ENCODE measurements around the gene KISS1.

The KISS1 gene

GRCh38 chr1:204154568-204155255 is 41.6 kb downstream of the KISS1 start:
- Histone ChIP-seq H3K36me3 (ENCODE audit: control insufficient read depth, insufficient read depth, low read length) (no peaks in the 10 kb centered on the region), H3K27me3 (ENCODE audit: control insufficient read depth, insufficient read depth, low read length) (peaks cover 21% of the 10 kb centered on the region), H3K27ac (ENCODE audit: low read depth, low read length) (no peak overlapping the region), H3K9ac (ENCODE audit: low read depth, low read length) (no peak overlapping the region), H3K9me3 (ENCODE audit: control insufficient read depth, insufficient read depth, low read length) (no peaks in the 10 kb centered on the region), H3K4me3 (ENCODE audit: low read depth, low read length) (no peak overlapping the region), H3K4me1 (ENCODE audit: control insufficient read depth, insufficient read depth, low read length) (peaks cover 5% of the 10 kb centered on the region; the same call in 1 of the 2 replicates)

DNA sequence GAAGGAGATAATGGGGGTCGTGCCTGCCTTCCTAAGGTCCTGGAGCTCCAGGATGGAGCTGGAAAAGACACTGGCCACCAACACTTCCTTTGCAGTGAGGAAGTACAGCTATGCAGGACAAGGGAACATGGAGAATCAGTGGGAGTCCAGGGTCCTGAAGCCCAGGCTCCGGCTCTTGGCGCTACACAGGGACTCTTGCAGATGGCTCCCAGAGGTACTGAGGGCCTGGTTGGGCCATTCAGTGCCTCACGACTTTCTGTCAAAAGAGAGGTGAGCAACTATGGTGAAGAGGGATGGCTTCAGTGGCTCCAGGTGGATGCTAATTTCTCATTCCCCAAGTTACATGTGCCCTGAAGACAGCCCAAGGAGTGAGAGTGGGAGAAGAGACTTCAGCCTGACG is 42.6 kb downstream of the KISS1 start:
- Histone ChIP-seq H3K36me3 (ENCODE audit: control insufficient read depth, insufficient read depth, low read length) (no peaks in the 10 kb centered on the region), H3K27me3 (ENCODE audit: control insufficient read depth, insufficient read depth, low read length) (peaks cover 21% of the 10 kb centered on the region), H3K4me1 (ENCODE audit: control insufficient read depth, insufficient read depth, low read length) (peaks cover 12% of the 10 kb centered on the region), H3K4me3 (ENCODE audit: low read depth, low read length) (no peak overlapping the region), H3K9ac (ENCODE audit: low read depth, low read length) (no peak overlapping the region), H3K9me3 (ENCODE audit: control insufficient read depth, insufficient read depth, low read length) (no peaks in the 10 kb centered on the region), H3K27ac (ENCODE audit: low read depth, low read length) (no peak overlapping the region)

DNA sequence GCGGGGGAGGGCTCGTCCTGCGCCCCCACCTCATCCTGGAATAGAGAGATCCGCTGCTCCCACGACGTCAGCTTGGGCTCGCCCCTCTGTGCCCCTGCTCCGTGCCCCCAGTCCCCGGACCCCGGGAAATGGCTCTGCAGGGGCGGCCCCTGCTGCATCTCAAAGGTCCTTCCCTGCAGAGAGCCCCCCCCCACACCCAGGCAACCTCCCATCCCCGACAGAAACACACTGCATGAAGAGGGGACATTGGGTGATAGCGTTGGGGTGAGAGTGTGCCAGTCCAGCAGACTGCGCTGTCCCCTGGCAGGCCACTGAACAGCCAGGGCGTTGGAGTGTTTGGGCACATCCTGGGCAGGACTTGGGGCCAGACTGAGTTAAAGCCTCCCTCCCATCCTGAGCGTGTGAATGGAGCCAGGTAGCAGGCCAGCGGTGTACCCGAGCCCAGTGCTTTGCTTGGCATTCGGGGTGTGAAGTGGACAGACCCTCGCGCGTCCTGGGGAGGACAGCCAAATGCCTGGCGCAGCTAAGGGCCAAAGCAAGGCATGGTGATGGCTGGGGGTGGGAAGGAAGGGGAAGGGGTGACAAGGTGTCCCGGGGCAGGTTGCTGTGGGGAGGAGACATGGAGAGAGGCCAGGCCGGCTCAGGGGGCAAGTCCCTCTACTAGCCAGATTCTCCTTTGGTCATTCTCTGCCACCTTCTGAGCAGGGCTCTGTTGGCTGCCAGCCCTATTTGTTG is 43.8 kb downstream of the KISS1 start:
- no peaks in the 10 kb centered on the region for H3K36me3 ChIP-seq (ENCODE audit: control insufficient read depth, insufficient read depth, low read length)
- H3K27ac ChIP-seq (ENCODE audit: low read depth, low read length), result no peak overlapping the region
- H3K4me1 ChIP-seq (ENCODE audit: control insufficient read depth, insufficient read depth, low read length), result peaks cover 23% of the 10 kb centered on the region
- H3K9ac ChIP-seq (ENCODE audit: low read depth, low read length), result no peak overlapping the region
- H3K27me3 ChIP-seq (ENCODE audit: control insufficient read depth, insufficient read depth, low read length), result peaks cover 21% of the 10 kb centered on the region
- peak overlapping the region; percentile 77 for H3K4me3 ChIP-seq (ENCODE audit: low read depth, low read length)
- H3K9me3 ChIP-seq (ENCODE audit: control insufficient read depth, insufficient read depth, low read length), result no peaks in the 10 kb centered on the region

- Histone ChIP-seq H3K27ac (ENCODE audit: low read depth, low read length) (no peak within 1 kb of the TSS), H3K27me3 (ENCODE audit: control insufficient read depth, insufficient read depth, low read length) (peaks cover 17% of the 10 kb centered on the region), H3K36me3 (ENCODE audit: control insufficient read depth, insufficient read depth, low read length) (no peaks in the 10 kb centered on the region), H3K4me1 (ENCODE audit: control insufficient read depth, insufficient read depth, low read length) (peaks cover 29% of the 10 kb centered on the region), H3K4me3 (ENCODE audit: low read depth, low read length) (peak within 1 kb of the TSS; percentile 77), H3K9ac (ENCODE audit: low read depth, low read length) (no peak within 1 kb of the TSS; the same call in 1 of the 2 replicates), H3K9me3 (ENCODE audit: control insufficient read depth, insufficient read depth, low read length) (no peaks in the 10 kb centered on the region)
Measured at GRCh38 chr1:204151552-204152309, 44.6 kb downstream of the KISS1 start, which contains the start of gene ETNK2. ETNK2 (minus strand) TSS chr1:204152044; CDS start chr1:204151852, 192 bp downstream.

GRCh38 chr1:204150702-204151551 is 45.4 kb downstream of the KISS1 start:
- H3K9ac ChIP-seq (ENCODE audit: low read depth, low read length), result no peak overlapping the region
- H3K36me3 ChIP-seq (ENCODE audit: control insufficient read depth, insufficient read depth, low read length), result no peaks in the 10 kb centered on the region
- H3K4me1 ChIP-seq (ENCODE audit: control insufficient read depth, insufficient read depth, low read length), result peaks cover 33% of the 10 kb centered on the region
- peaks cover 16% of the 10 kb centered on the region for H3K27me3 ChIP-seq (ENCODE audit: control insufficient read depth, insufficient read depth, low read length)
- H3K4me3 ChIP-seq (ENCODE audit: low read depth, low read length), result peak overlapping the region; percentile 77
- no peak overlapping the region for H3K27ac ChIP-seq (ENCODE audit: low read depth, low read length)
- no peaks in the 10 kb centered on the region for H3K9me3 ChIP-seq (ENCODE audit: control insufficient read depth, insufficient read depth, low read length)

DNA sequence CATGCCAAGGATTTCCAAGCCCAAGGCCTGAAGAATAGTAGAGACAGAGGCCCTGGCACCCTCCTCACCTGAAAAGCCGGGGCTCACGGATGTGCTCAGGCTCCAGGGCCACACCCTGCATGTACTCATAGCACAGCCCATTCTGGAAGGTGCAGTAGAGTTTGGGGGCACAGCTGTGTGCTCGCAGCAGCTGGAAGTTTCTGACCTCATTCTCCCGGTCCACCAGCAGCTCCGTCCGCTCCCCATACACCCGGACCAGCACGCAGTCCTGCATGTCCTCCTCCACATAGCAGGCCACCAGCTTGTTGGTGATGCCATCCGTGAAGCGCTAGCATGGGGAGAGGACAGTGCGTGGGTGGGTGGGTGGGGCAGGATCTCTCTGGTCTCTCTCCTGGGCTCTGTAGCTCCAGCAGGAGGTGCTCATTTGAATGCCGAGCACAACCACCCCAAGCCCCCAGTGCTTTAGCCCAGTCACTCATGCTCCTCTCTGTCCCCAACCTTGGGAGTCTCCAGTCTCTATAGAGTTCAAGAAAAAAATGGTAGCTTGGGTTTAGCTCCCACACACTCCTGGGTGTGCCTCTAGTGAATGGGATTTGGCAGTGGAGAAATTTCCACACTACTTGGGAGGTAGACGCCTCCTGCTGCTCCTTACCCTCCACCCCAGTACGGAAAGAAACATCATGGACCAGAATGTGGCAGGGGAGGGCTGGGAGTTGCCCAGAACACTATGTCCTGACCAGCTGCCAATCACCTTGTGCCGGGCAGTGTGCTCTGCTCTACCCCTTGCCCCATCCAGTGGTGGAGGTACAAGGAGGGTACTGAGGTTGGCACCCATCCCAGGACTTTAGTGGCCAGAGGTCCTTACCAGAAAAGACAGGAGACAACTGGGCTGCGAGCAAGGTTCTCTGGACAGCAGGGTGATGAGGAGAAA is 46.4 kb downstream of the KISS1 start:
- Histone ChIP-seq H3K9me3 (ENCODE audit: control insufficient read depth, insufficient read depth, low read length) (no peaks in the 10 kb centered on the region), H3K27ac (ENCODE audit: low read depth, low read length) (no peak overlapping the region), H3K4me3 (ENCODE audit: low read depth, low read length) (no peak overlapping the region), H3K9ac (ENCODE audit: low read depth, low read length) (no peak overlapping the region), H3K36me3 (ENCODE audit: control insufficient read depth, insufficient read depth, low read length) (no peaks in the 10 kb centered on the region), H3K27me3 (ENCODE audit: control insufficient read depth, insufficient read depth, low read length) (peaks cover 16% of the 10 kb centered on the region), H3K4me1 (ENCODE audit: control insufficient read depth, insufficient read depth, low read length) (peaks cover 33% of the 10 kb centered on the region)

DNA sequence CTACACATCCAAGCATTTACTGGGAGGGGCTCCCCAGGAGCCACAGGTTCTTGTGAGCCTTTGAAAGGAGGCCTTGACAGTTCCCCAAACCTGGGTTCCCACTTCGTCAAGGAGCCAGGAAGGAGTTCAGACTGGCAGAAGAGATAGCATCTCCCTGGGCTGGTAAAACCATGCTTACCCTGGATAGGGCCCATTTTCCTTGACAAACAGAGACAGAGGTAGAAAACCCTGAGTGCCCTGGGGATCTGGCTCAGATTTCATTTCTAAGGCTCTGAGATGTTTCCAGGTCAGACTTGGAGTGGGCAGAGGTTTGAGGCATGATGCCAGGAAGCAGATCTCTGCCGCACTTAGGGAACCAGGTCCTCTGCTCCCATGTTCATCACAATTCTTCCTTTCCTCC is 47.2 kb downstream of the KISS1 start:
- no peaks in the 10 kb centered on the region for H3K36me3 ChIP-seq (ENCODE audit: control insufficient read depth, insufficient read depth, low read length)
- no peak overlapping the region for H3K9ac ChIP-seq (ENCODE audit: low read depth, low read length)
- no peak overlapping the region for H3K4me3 ChIP-seq (ENCODE audit: low read depth, low read length)
- H3K27ac ChIP-seq (ENCODE audit: low read depth, low read length), result no peak overlapping the region
- peaks cover 33% of the 10 kb centered on the region for H3K4me1 ChIP-seq (ENCODE audit: control insufficient read depth, insufficient read depth, low read length)
- H3K27me3 ChIP-seq (ENCODE audit: control insufficient read depth, insufficient read depth, low read length), result peaks cover 16% of the 10 kb centered on the region
- H3K9me3 ChIP-seq (ENCODE audit: control insufficient read depth, insufficient read depth, low read length), result no peaks in the 10 kb centered on the region

DNA sequence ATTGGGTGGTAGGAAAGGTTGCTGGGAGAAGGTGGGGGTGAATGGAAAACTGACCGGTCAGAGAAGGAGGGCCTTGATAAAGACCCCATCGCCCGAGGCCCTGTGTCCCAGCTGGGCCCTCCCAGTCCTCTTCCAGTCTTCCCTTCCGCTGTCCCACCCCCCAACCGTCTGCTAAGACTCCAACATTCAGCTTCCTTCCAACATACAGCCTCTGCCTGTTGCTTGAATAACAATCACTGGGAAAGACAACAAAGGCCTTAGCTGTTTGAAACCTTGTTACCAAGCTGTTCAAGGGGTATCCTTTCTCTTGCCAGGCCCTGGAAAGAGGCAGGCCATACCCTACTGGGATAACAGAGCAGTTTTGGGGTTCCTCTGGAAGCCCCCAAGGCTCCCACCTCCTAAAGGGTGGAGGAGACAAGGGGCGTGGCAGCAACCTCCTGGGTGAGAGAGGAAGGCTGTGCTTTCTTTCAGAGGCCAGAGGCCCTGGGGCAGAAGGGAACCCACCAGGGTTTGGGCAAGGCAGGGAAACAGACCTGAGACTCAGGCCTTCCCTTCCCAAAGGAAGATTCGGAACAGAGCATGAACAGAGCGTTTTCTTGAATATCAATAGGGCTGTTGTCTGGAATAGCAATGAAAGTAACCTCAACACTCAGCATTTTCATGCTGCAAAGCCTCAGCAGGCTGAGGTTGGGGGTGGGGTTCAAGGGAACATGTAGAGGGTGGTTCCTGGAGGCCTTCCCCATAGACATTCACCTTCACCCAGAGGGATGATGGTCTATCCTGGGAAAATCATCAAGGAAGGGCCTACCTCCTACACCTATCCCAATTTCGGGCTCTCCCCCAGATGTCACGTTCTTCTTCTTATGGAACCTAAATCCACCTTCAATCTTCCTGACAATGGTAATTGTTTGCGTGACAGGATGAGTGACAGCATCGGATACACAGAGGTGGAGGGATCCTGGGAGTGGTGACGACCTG is 48.6 kb downstream of the KISS1 start:
- Histone ChIP-seq H3K9ac (ENCODE audit: low read depth, low read length) (no peak overlapping the region), H3K36me3 (ENCODE audit: control insufficient read depth, insufficient read depth, low read length) (no peaks in the 10 kb centered on the region), H3K9me3 (ENCODE audit: control insufficient read depth, insufficient read depth, low read length) (no peaks in the 10 kb centered on the region), H3K4me3 (ENCODE audit: low read depth, low read length) (peak overlapping the region; percentile 1; the same call in 1 of the 2 replicates), H3K27ac (ENCODE audit: low read depth, low read length) (peak overlapping the region; percentile 90), H3K4me1 (ENCODE audit: control insufficient read depth, insufficient read depth, low read length) (peaks cover 33% of the 10 kb centered on the region), H3K27me3 (ENCODE audit: control insufficient read depth, insufficient read depth, low read length) (peaks cover 16% of the 10 kb centered on the region)

GRCh38 chr1:204146965-204147364 is 49.3 kb downstream of the KISS1 start:
- Histone ChIP-seq H3K36me3 (ENCODE audit: control insufficient read depth, insufficient read depth, low read length) (no peaks in the 10 kb centered on the region), H3K9ac (ENCODE audit: low read depth, low read length) (no peak overlapping the region), H3K27me3 (ENCODE audit: control insufficient read depth, insufficient read depth, low read length) (peaks cover 13% of the 10 kb centered on the region), H3K27ac (ENCODE audit: low read depth, low read length) (peak overlapping the region; percentile 90), H3K4me3 (ENCODE audit: low read depth, low read length) (no peak overlapping the region), H3K9me3 (ENCODE audit: control insufficient read depth, insufficient read depth, low read length) (no peaks in the 10 kb centered on the region), H3K4me1 (ENCODE audit: control insufficient read depth, insufficient read depth, low read length) (peaks cover 36% of the 10 kb centered on the region)

Measured in HUES48 (cell line).